ENCODE measurements around the gene RBBP5. TPM values are rescaled to one million over a fixed set of nuclear protein-coding genes. Genes with fewer than 3 reads are reported as not detected.

The RBBP5 gene
- polyA plus RNA-seq, 3 donors: 4.9 to 10.2 (median 8.1) TPM

- Histone ChIP-seq H2AFZ (ENCODE audit: insufficient read depth, low read depth, low read length, poor library complexity, severe bottlenecking) (peak overlapping the region; percentile 99), H3K4me3 (replicated peaks in 1 of 3; ENCODE audit: low read depth in 2 of 3, low read length in 3 of 3) (peak overlapping the region; percentile 97 to 99 (median 99)), H3K4me1 (ENCODE audit: control insufficient read depth in 1 of 2, insufficient read depth in 2 of 2, low read length in 2 of 2) (peaks cover 25 to 29% of the 10 kb centered on the region in 2 donors), H3K36me3 (replicated peaks in 1 of 2; ENCODE audit: control insufficient read depth in 1 of 2, insufficient read depth in 2 of 2, low read length in 2 of 2) (peaks cover 3 to 15% of the 10 kb centered on the region in 2 donors), H4K20me1 (ENCODE audit: insufficient read depth, low read length) (peaks cover 17% of the 10 kb centered on the region), H3K9me3 (replicated peaks in 1 of 2; ENCODE audit: control insufficient read depth in 1 of 2, insufficient read depth in 1 of 2, low read length in 2 of 2) (no peaks in the 10 kb centered on the region), H3K27ac (ENCODE audit: low read depth in 1 of 2, low read length in 2 of 2) (peak overlapping the region; percentile 81 to 97), H3K4me2 (replicated peaks; ENCODE audit: extremely low read depth, low read length, poor library complexity, severe bottlenecking) (peak overlapping the region; percentile 92), H3K27me3 (ENCODE audit: control insufficient read depth in 2 of 2, insufficient read depth in 2 of 2, low read length in 2 of 2) (no peaks in the 10 kb centered on the region), H3K79me2 (ENCODE audit: insufficient read depth, low read length) (peaks cover 39% of the 10 kb centered on the region), H3K9ac (ENCODE audit: insufficient read depth, low read length, poor library complexity, severe bottlenecking) (peak overlapping the region; percentile 85)
- H3K4me1 Mint-ChIP-seq: peaks cover 41% of the 10 kb centered on the region
- peak overlapping the region; percentile 98 to 100 (median 100) for H3K27ac Mint-ChIP-seq
- DNase-seq: no peak
- H3K9me3 Mint-ChIP-seq: peaks cover 0 to 6% (median 0%) of the 10 kb centered on the region in 7 donors
- intact Hi-C loops (cut with micrococcal nuclease): loop anchor here (5.0 to 10.0 kb wide), 4 partner anchors 90 to 630 kb away; partner anchors contain the start of genes DSTYK (in 2 of the 2) and NUCKS1 (in 1 of the 2)
- 6% methylated on average over 6 of the region's 9 CpGs for WGBS (ENCODE audit: insufficient coverage)
- peak; percentile 20 for TF ChIP-seq CTCF (IDR thresholded peaks at IDR 0.05)
- H3K4me3 Mint-ChIP-seq: peak overlapping the region; percentile 98 to 100
- H3K36me3 Mint-ChIP-seq: peaks cover 6 to 13% of the 10 kb centered on the region in 2 donors
- peaks cover 0 to 2% (median 0%) of the 10 kb centered on the region in 3 donors for H3K27me3 Mint-ChIP-seq (ENCODE audit: low read depth in 3 of 3)
Observed at GRCh38 chr1:205122489-205122882, 708 bp upstream of the RBBP5 start.

- H3K27ac ChIP-seq (ENCODE audit: low read depth in 1 of 2, low read length in 2 of 2): no peak overlapping the region
- H3K36me3 ChIP-seq (replicated peaks in 1 of 2; ENCODE audit: control insufficient read depth in 1 of 2, insufficient read depth in 2 of 2, low read length in 2 of 2): peaks cover 27 to 45% of the 10 kb centered on the region in 2 donors
- Mint-ChIP-seq H3K27ac (peak overlapping the region in 2 of 7 donors; percentile 10 to 23), H3K4me1 (peaks cover 37% of the 10 kb centered on the region), H3K9me3 (peaks cover 0 to 2% (median 0%) of the 10 kb centered on the region in 7 donors), H3K36me3 (peaks cover 25 to 34% of the 10 kb centered on the region in 2 donors), H3K27me3 (ENCODE audit: low read depth in 3 of 3) (peaks cover 0 to 2% (median 0%) of the 10 kb centered on the region in 3 donors), H3K4me3 (no peak overlapping the region)
- no peak for TF ChIP-seq CTCF (IDR thresholded peaks at IDR 0.05)
- H3K9me3 ChIP-seq (replicated peaks in 1 of 2; ENCODE audit: control insufficient read depth in 1 of 2, insufficient read depth in 1 of 2, low read length in 2 of 2): no peaks in the 10 kb centered on the region
- H3K4me2 ChIP-seq (replicated peaks; ENCODE audit: extremely low read depth, low read length, poor library complexity, severe bottlenecking): no peak overlapping the region
- H3K4me1 ChIP-seq (ENCODE audit: control insufficient read depth in 1 of 2, insufficient read depth in 2 of 2, low read length in 2 of 2): peaks cover 25% of the 10 kb centered on the region in 2 donors
- peaks cover 22% of the 10 kb centered on the region for H4K20me1 ChIP-seq (ENCODE audit: insufficient read depth, low read length)
- no peak overlapping the region for H3K4me3 ChIP-seq (replicated peaks in 1 of 3; ENCODE audit: low read depth in 2 of 3, low read length in 3 of 3)
- H2AFZ ChIP-seq (ENCODE audit: insufficient read depth, low read depth, low read length, poor library complexity, severe bottlenecking): no peak overlapping the region
- no peak overlapping the region for H3K9ac ChIP-seq (ENCODE audit: insufficient read depth, low read length, poor library complexity, severe bottlenecking)
- no peaks in the 10 kb centered on the region for H3K27me3 ChIP-seq (ENCODE audit: control insufficient read depth in 2 of 2, insufficient read depth in 2 of 2, low read length in 2 of 2)
- intact Hi-C loops (cut with micrococcal nuclease): no loop called here
- WGBS (ENCODE audit: insufficient coverage): 20% methylated on average over 1 of the region's 2 CpGs
- H3K79me2 ChIP-seq (ENCODE audit: insufficient read depth, low read length): peaks cover 57% of the 10 kb centered on the region
- DNase-seq: no peak
Observed at GRCh38 chr1:205118752-205119151, 3.0 kb downstream of the RBBP5 start.

All from CD14-positive monocyte (primary cell).